HepG2 (cell line): ENCODE results near the gene CLEC3B. TPM values are rescaled to one million over a fixed set of nuclear protein-coding genes. Genes with fewer than 3 reads are reported as not detected.

Source experiments
- ATAC-seq: fragments of 200-7000 bp; cut with Tn5 transposase; 3 replicates; pipeline ENCODE4 v1.9.1; 2020; ENCODE audit warnings: mild to moderate bottlenecking, moderate library complexity
- BruUV-seq: library from RNA; stranded (reverse); fragments of 400-500 nt; replicated peaks from 2 replicates; lab custom pipeline; 2021; lab: Mats Ljungman, UMichigan
- CTCF ChIA-PET: fragments of 300-600 bp; formaldehyde crosslinking; extraction: SDS; loops from one replicate; lab custom pipeline; 2021; ENCODE audit warnings: low total read pairs, inconsistent platforms, low intra/inter-chr PET ratio; lab: Yijun Ruan, JAX
- POLR2A ChIA-PET: fragments of 350-600 bp; sonication (Branson Sonifier 250); formaldehyde crosslinking; loops from one replicate; lab custom pipeline; 2020; ENCODE audit warnings: antibody characterized with exemption, inconsistent platforms; lab: Yijun Ruan, JAX
- DNase-seq: peaks from one replicate; pipeline ENCODE4 v3.0.0-alpha.2; 2015; ENCODE audit warnings: low spot score
- FAIRE-seq: peaks from 3 replicates; lab custom pipeline; 2011; peaks lifted over from hg19 to GRCh38; lab: Jason Lieb, UNC
- H2AFZ ChIP-seq: one replicate; pipeline ENCODE4 v1.6.1; 2011; ENCODE audit warnings: low read length, inconsistent platforms
- H3K27ac ChIP-seq: fragments of 300-600 bp; 3 replicates; pipeline ENCODE4 v1.8.0; 2011; ENCODE audit warnings: mixed run types, mild to moderate bottlenecking, mixed read lengths, low read length, inconsistent platforms; ENCODE audit not compliant: insufficient read depth; ENCODE audit errors: extremely low read length
- H3K27me3 ChIP-seq, 2 experiments: fragments of 200-600 bp in 1 of 2; 2 replicates in 1 of 2; 3 replicates in 1 of 2; pipeline versions ENCODE4 v1.6.0 to v1.8.0; 2011; ENCODE audit warnings: low read length in 2 of 2, mild to moderate bottlenecking in 2 of 2, moderate library complexity in 2 of 2, inconsistent platforms in 1 of 2; ENCODE audit not compliant: insufficient read depth in 2 of 2, control insufficient read depth in 1 of 2
- H3K36me3 ChIP-seq, 2 experiments: fragments of 200-600 bp in 1 of 2; replicated peaks in 1 of 2; 2 replicates in 1 of 2; 3 replicates in 1 of 2; pipeline versions ENCODE4 v1.5.1 to v1.8.0; 2011; ENCODE audit warnings: low read length in 2 of 2, inconsistent platforms in 1 of 2; ENCODE audit not compliant: insufficient read depth in 2 of 2, control insufficient read depth in 1 of 2
- H3K4me1 ChIP-seq: 2 replicates; pipeline ENCODE4 v1.5.1; 2012; ENCODE audit warnings: low read length, inconsistent platforms; ENCODE audit not compliant: insufficient read depth
- H3K4me2 ChIP-seq: 2 replicates; pipeline ENCODE4 v1.6.0; 2011; ENCODE audit warnings: low read depth, low read length, inconsistent platforms
- H3K4me3 ChIP-seq, 3 experiments: fragments of 200-600 bp in 1 of 3; sonication (generic), shearing (Covaris generic) in 1 of 3; replicated peaks in 1 of 3; 2 replicates each; pipeline ENCODE4 v1.5.1; 2011 to 2016; ENCODE audit warnings: low read length in 3 of 3, inconsistent platforms in 2 of 3, low read depth in 2 of 3, mild to moderate bottlenecking in 2 of 3, control low read depth in 1 of 3, mixed read lengths in 1 of 3; ENCODE audit not compliant: insufficient read depth in 1 of 3
- H3K79me2 ChIP-seq: one replicate; pipeline ENCODE4 v1.6.1; 2011; ENCODE audit warnings: low read length, inconsistent platforms; ENCODE audit not compliant: insufficient read depth
- H3K9ac ChIP-seq: 2 replicates; pipeline ENCODE4 v1.6.0; 2011; ENCODE audit warnings: mild to moderate bottlenecking, low read depth, low read length, inconsistent platforms; ENCODE audit not compliant: insufficient read depth
- H3K9me3 ChIP-seq: 2 replicates; pipeline ENCODE4 v1.5.1; 2012; ENCODE audit warnings: mild to moderate bottlenecking, low read length
- H4K20me1 ChIP-seq: 2 replicates; pipeline ENCODE4 v1.6.0; 2011; ENCODE audit warnings: inconsistent platforms, mild to moderate bottlenecking, low read length, moderate library complexity; ENCODE audit not compliant: insufficient read depth
- ZNF101 ChIP-seq: sonication (generic); formaldehyde crosslinking; IDR thresholded peaks from 2 replicates; pipeline ENCODE4 v1.4.0; 2020; ENCODE audit warnings: mild to moderate bottlenecking, low read depth, missing genetic modification reagents, borderline replicate concordance
- ZNF550 ChIP-seq: sonication (generic); formaldehyde crosslinking; IDR thresholded peaks from 2 replicates; pipeline ENCODE4 v1.4.0; 2020; ENCODE audit warnings: mild to moderate bottlenecking, missing genetic modification reagents, borderline replicate concordance
- ZNF616 ChIP-seq: sonication (generic); formaldehyde crosslinking; IDR thresholded peaks from 2 replicates; pipeline ENCODE4 v1.5.0; 2020; ENCODE audit warnings: low read depth, mild to moderate bottlenecking, missing genetic modification reagents
- WGBS: methylation state at CpG from one replicate; pipeline ENCODE4 v1.1.6; 2017; ENCODE audit warnings: low lambda C conversion rate; 5-methylcytosine and 5-hydroxymethylcytosine counted together
- in situ Hi-C: cut with HindIII; loops from 2 replicates; pipeline ENCODE4 v1.10.0; 2017; ENCODE audit warnings: low pct_unique_long_range_greater_than_20kb; ENCODE audit not compliant: extremely low pct_ligation_motif_present
- intact Hi-C: fragments of 100-400 bp; cut with micrococcal nuclease; formaldehyde crosslinking; loops from one replicate; pipeline ENCODE4 v1.10.0; 2022; ENCODE audit not compliant: unreplicated experiment
- polyA plus RNA-seq, 8 experiments: library from polyadenylated mRNA; depleted of rRNA in 3 of 8; stranded (reverse) in 7 of 8; unstranded in 1 of 8; fragments of >200 nt; fragmentation: Illumina TruSeq in 4 of 8; extraction: Trizol in 4 of 8; gene quantifications; 2 replicates each; pipeline versions ENCODE4 v1.2.1 to v1.2.3, GENCODE V29; 2011 to 2016; ENCODE audit warnings: low read depth in 4 of 8, missing spikeins in 1 of 8, mixed read lengths in 1 of 8; ENCODE audit not compliant: insufficient read depth in 1 of 8
- total RNA-seq, 5 experiments: library from RNA; depleted of rRNA; stranded (reverse); fragments of >200 nt; fragmentation: Illumina TruSeq; extraction: Trizol; gene quantifications; 2 replicates each; pipeline ENCODE4 v1.2.3, GENCODE V29; 2016; ENCODE audit warnings: low read depth in 1 of 5
- TF ChIP-seq, protein P1 (sequence below): fragments of 450-650 bp; IDR thresholded peaks from 2 replicates; pipeline ENCODE4 v1.6.1; 2017
- TF ChIP-seq, protein P2 (sequence below): sonication (generic); formaldehyde crosslinking; IDR thresholded peaks from 2 replicates; pipeline ENCODE4 v1.4.0; 2020; ENCODE audit warnings: missing genetic modification reagents, borderline replicate concordance
- TF ChIP-seq, protein P3 (sequence below): sonication (generic); formaldehyde crosslinking; conservative IDR thresholded peaks from 2 replicates; pipeline ENCODE4 v1.8.1; 2023; ENCODE audit warnings: missing genetic modification reagents

The CLEC3B gene
- total and polyA plus RNA-seq, 2 of the 13 experiments (the other 11 are each of a cell fraction or from before 2014, with no cell fraction given), result 0.07 TPM; not detected in 1

DNA sequence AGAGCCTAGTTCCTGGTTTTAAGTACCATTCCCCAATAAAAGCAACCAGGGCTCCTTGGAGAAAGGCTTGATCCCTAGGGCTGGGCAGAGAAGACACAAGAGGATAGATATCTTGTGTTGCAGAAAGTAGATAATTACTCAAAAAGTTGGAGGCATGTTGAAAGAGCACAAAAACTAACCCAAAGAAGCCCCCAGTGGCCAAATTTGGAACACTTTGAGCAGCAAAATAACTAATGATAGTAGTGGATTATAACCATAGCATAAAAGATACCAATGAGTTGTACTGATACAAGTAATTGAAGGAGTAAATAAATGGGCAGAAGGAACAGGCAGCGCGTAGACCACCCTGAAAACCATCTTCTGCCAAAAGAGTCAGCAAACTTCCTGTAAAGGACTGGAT lies 38.0 kb upstream of the CLEC3B start:
- Histone ChIP-seq H3K36me3 (peaks cover 19 to 42% of the 10 kb centered on the region in 2 experiments), H3K4me1 (peaks cover 21% of the 10 kb centered on the region), H3K9me3 (no peaks in the 10 kb centered on the region), H3K27ac (no peak overlapping the region), H3K4me2 (no peak overlapping the region), H3K4me3 (no peak overlapping the region)
- BruUV-seq, result no TSS peak
- FAIRE-seq, result no peak
- CTCF ChIA-PET, result no interaction called here
- TF ChIP-seq ZNF101 (CRISPR knock-in tag) (no peak), ZNF550 (CRISPR knock-in tag) (no peak), ZNF616 (CRISPR knock-in tag) (no peak)
- TF ChIP-seq, protein P1, sequence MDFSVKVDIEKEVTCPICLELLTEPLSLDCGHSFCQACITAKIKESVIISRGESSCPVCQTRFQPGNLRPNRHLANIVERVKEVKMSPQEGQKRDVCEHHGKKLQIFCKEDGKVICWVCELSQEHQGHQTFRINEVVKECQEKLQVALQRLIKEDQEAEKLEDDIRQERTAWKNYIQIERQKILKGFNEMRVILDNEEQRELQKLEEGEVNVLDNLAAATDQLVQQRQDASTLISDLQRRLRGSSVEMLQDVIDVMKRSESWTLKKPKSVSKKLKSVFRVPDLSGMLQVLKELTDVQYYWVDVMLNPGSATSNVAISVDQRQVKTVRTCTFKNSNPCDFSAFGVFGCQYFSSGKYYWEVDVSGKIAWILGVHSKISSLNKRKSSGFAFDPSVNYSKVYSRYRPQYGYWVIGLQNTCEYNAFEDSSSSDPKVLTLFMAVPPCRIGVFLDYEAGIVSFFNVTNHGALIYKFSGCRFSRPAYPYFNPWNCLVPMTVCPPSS, result no peak
- TF ChIP-seq, protein P2, sequence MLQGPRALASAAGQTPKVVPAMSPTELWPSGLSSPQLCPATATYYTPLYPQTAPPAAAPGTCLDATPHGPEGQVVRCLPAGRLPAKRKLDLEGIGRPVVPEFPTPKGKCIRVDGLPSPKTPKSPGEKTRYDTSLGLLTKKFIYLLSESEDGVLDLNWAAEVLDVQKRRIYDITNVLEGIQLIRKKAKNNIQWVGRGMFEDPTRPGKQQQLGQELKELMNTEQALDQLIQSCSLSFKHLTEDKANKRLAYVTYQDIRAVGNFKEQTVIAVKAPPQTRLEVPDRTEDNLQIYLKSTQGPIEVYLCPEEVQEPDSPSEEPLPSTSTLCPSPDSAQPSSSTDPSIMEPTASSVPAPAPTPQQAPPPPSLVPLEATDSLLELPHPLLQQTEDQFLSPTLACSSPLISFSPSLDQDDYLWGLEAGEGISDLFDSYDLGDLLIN, result no peak
- TF ChIP-seq, protein P3, sequence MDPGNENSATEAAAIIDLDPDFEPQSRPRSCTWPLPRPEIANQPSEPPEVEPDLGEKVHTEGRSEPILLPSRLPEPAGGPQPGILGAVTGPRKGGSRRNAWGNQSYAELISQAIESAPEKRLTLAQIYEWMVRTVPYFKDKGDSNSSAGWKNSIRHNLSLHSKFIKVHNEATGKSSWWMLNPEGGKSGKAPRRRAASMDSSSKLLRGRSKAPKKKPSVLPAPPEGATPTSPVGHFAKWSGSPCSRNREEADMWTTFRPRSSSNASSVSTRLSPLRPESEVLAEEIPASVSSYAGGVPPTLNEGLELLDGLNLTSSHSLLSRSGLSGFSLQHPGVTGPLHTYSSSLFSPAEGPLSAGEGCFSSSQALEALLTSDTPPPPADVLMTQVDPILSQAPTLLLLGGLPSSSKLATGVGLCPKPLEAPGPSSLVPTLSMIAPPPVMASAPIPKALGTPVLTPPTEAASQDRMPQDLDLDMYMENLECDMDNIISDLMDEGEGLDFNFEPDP (CRISPR knock-in tag), result no peak
- TF ChIP-seq, all 625 proteins: peak for 0
- peak; percentile 53; the same call in 2 of the 3 replicates for ATAC-seq
- DNase-seq, result no peak
- intact Hi-C loops, result no loop called here
- POLR2A ChIA-PET, result interaction anchor here (1.7 kb wide), 1 partner anchor 12 kb away, joined by 8 read pairs; the partner anchor contains the start of genes EXOSC7 and ZDHHC3
- 100% methylated on average over 2 of the region's 2 CpGs for WGBS
- Histone ChIP-seq H4K20me1 (peaks cover 20% of the 10 kb centered on the region), H3K9ac (no peak overlapping the region), H3K27me3 (no peaks in the 10 kb centered on the region), H3K79me2 (peaks cover 50% of the 10 kb centered on the region), H2AFZ (no peak overlapping the region)
- in situ Hi-C loops, result no loop called here
